Measurements from ENCODE around the gene OPCML. TPM values are rescaled to one million over a fixed set of nuclear protein-coding genes. Genes with fewer than 3 reads are reported as not detected.

The OPCML gene
- total RNA-seq, 5 donors from 2014 or later (not counting 1 experiment from before 2014, with no cell fraction given) = not detected

DNA sequence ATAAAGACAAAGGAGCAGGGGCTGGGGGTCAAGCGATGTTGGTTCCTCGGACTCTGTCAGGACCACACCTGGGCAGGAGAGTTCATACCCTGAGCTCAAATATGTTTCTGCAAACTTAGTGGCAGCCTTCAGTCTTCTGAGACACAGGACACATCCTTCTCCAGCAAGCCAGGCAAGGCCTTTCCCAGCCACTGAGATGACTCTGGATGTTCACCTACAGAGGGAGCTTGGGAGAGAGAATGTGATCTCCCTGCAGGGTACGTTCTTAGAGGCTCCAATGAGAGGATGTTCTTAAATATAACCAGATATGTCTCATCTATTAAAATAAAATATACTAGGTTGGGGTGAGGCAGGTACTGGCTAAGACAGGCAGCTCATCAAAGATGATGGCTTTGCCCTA is 461.5 kb downstream of the OPCML start:
- ATAC-seq (replicated peaks in 1 of 4) (no peak), DNase-seq (no peak)
- ChIA-PET POLR2A (no interaction called here), CTCF (no interaction called here)
- H3K9me3 ChIP-seq = no peaks in the 10 kb centered on the region
- no peak overlapping the region for H3K4me3 Mint-ChIP-seq
- no peak overlapping the region for H3K27ac ChIP-seq (ENCODE audit: low read length)
- no peak overlapping the region for H3K27ac Mint-ChIP-seq
- peaks cover 0 to 4% (median 0%) of the 10 kb centered on the region in 3 donors for H3K9me3 Mint-ChIP-seq
- no peak overlapping the region for H3K4me3 ChIP-seq (ENCODE audit: control insufficient read depth in 1 of 2, extremely low read depth in 1 of 2, low read length in 1 of 2)
- WGBS (ENCODE audit: insufficient coverage) = 77% methylated on average over 2 of the region's 3 CpGs
- H3K27me3 Mint-ChIP-seq = peaks cover 7 to 10% of the 10 kb centered on the region in 2 donors
- no peaks in the 10 kb centered on the region for H3K36me3 ChIP-seq (ENCODE audit: control insufficient read depth in 2 of 2, extremely low read depth in 1 of 2, insufficient read depth in 1 of 2, low read length in 1 of 2)
- peaks cover 2 to 10% of the 10 kb centered on the region in 2 experiments for H3K27me3 ChIP-seq (replicated peaks in 1 of 2; ENCODE audit: control insufficient read depth in 2 of 2, extremely low read depth in 1 of 2, insufficient read depth in 2 of 2, low read length in 1 of 2)
- H3K36me3 Mint-ChIP-seq = no peaks in the 10 kb centered on the region
- H3K4me1 Mint-ChIP-seq = no peaks in the 10 kb centered on the region
- no peaks in the 10 kb centered on the region for H3K4me1 ChIP-seq (ENCODE audit: control insufficient read depth in 1 of 2, extremely low read depth in 1 of 2, insufficient read depth in 2 of 2, low read length in 2 of 2)

DNA sequence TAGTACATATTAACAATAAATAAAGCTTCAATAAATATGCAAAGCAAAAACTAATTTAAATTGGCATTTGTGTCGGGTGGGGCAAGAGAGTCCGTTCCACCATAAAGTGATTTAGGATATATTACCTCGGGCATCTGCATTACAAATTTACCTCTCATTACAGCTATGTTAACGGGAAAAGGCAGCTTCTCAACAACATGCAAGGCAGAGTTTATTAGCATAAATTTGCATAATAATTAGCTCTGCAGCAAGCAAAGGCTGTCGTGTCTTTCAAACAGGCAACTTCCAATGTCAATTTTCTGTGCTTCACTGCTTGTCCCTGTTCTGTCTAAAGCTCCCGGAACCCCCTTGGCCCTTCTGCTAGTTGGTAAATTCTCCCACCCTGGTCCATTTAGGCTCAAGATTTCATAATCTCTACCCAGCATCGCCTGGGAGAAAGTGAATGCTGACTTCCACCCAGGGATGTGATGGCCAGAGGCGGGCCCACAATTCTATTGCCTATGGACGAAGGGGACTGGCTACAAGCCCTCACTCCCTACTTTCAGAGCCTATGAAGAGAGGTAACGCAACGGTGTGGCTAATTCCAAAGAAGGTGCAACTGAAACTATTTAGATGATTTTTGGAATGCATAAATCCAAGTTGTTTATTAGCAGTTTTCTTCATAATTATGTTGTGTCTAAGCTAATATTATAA is 462.1 kb downstream of the OPCML start:
- DNase-seq (no peak), ATAC-seq (replicated peaks in 1 of 4) (no peak)
- Mint-ChIP-seq H3K27ac (no peak overlapping the region), H3K9me3 (peaks cover 0 to 4% (median 0%) of the 10 kb centered on the region in 3 donors), H3K27me3 (peaks cover 11 to 13% of the 10 kb centered on the region in 2 donors), H3K36me3 (no peaks in the 10 kb centered on the region), H3K4me1 (no peaks in the 10 kb centered on the region), H3K4me3 (no peak overlapping the region)
- WGBS (ENCODE audit: insufficient coverage) = 42% methylated on average over 2 of the region's 11 CpGs
- H3K4me1 ChIP-seq (ENCODE audit: control insufficient read depth in 1 of 2, extremely low read depth in 1 of 2, insufficient read depth in 2 of 2, low read length in 2 of 2) = no peaks in the 10 kb centered on the region
- no peaks in the 10 kb centered on the region for H3K9me3 ChIP-seq
- ChIA-PET CTCF (no interaction called here), POLR2A (no interaction called here)
- no peak overlapping the region for H3K4me3 ChIP-seq (ENCODE audit: control insufficient read depth in 1 of 2, extremely low read depth in 1 of 2, low read length in 1 of 2)
- H3K36me3 ChIP-seq (ENCODE audit: control insufficient read depth in 2 of 2, extremely low read depth in 1 of 2, insufficient read depth in 1 of 2, low read length in 1 of 2) = no peaks in the 10 kb centered on the region
- peaks cover 2 to 16% of the 10 kb centered on the region in 2 experiments for H3K27me3 ChIP-seq (replicated peaks in 1 of 2; ENCODE audit: control insufficient read depth in 2 of 2, extremely low read depth in 1 of 2, insufficient read depth in 2 of 2, low read length in 1 of 2)
- no peak overlapping the region for H3K27ac ChIP-seq (ENCODE audit: low read length)

DNA sequence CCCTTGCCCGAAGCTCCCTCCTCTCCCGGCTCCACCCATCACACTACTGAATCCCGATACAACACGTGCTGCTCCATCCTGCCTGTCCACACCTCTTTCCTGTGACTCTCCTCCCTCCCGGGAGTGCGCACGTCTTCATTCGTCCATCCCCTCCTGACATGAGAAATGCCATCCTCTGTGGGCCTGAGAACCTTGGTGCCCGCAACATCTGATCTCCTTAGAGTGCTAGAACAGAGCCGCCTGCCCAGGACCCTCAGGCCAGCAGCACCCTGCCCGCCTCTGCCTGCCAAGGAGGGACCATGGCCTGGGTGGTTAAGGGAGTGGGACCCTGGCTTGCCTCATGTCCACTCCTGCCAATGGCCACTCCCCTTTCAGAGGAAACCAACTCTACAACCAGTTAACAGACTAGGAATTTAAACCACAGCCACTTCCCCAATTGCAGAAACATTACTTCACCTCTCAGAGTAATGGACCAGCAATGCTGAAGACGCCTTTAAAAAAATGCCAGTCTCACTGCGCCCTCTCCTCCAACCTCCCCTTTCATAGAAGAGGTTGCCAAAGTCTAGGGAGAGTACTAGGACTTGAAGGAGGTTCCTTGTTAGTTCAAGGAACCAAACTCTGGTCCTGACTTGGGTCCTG is 466.3 kb downstream of the OPCML start:
- Mint-ChIP-seq H3K4me3 (no peak overlapping the region), H3K4me1 (peaks cover 0 to 3% (median 2%) of the 10 kb centered on the region in 3 donors), H3K27me3 (peaks cover 34 to 41% of the 10 kb centered on the region in 2 donors), H3K9me3 (no peaks in the 10 kb centered on the region), H3K36me3 (no peaks in the 10 kb centered on the region), H3K27ac (no peak overlapping the region)
- WGBS (ENCODE audit: insufficient coverage) = 86% methylated on average over 8 of the region's 13 CpGs
- Histone ChIP-seq H3K4me1 (ENCODE audit: control insufficient read depth in 1 of 2, extremely low read depth in 1 of 2, insufficient read depth in 2 of 2, low read length in 2 of 2) (no peaks in the 10 kb centered on the region), H3K27me3 (replicated peaks in 1 of 2; ENCODE audit: control insufficient read depth in 2 of 2, extremely low read depth in 1 of 2, insufficient read depth in 2 of 2, low read length in 1 of 2) (peaks cover 5 to 40% of the 10 kb centered on the region in 2 experiments), H3K36me3 (ENCODE audit: control insufficient read depth in 2 of 2, extremely low read depth in 1 of 2, insufficient read depth in 1 of 2, low read length in 1 of 2) (no peaks in the 10 kb centered on the region), H3K9me3 (no peaks in the 10 kb centered on the region), H3K27ac (ENCODE audit: low read length) (no peak overlapping the region), H3K4me3 (ENCODE audit: control insufficient read depth in 1 of 2, extremely low read depth in 1 of 2, low read length in 1 of 2) (no peak overlapping the region)
- no peak for DNase-seq
- ATAC-seq (replicated peaks in 1 of 4) = no peak
- POLR2A ChIA-PET = no interaction called here
- CTCF ChIA-PET = no interaction called here

- WGBS (ENCODE audit: insufficient coverage) = 79% methylated on average over 15 of the region's 15 CpGs
- H3K36me3 Mint-ChIP-seq = no peaks in the 10 kb centered on the region
- peaks cover 0 to 3% (median 2%) of the 10 kb centered on the region in 3 donors for H3K4me1 Mint-ChIP-seq
- H3K4me3 ChIP-seq (ENCODE audit: control insufficient read depth in 1 of 2, extremely low read depth in 1 of 2, low read length in 1 of 2) = no peak overlapping the region
- no peaks in the 10 kb centered on the region for H3K4me1 ChIP-seq (ENCODE audit: control insufficient read depth in 1 of 2, extremely low read depth in 1 of 2, insufficient read depth in 2 of 2, low read length in 2 of 2)
- peaks cover 34 to 41% of the 10 kb centered on the region in 2 donors for H3K27me3 Mint-ChIP-seq
- H3K27me3 ChIP-seq (replicated peaks in 1 of 2; ENCODE audit: control insufficient read depth in 2 of 2, extremely low read depth in 1 of 2, insufficient read depth in 2 of 2, low read length in 1 of 2) = peaks cover 5 to 37% of the 10 kb centered on the region in 2 experiments
- DNase-seq (no peak), ATAC-seq (replicated peaks in 1 of 4) (peak in 1 of 4 experiments; percentile 30)
- no peaks in the 10 kb centered on the region for H3K9me3 ChIP-seq
- POLR2A ChIA-PET = no interaction called here
- CTCF ChIA-PET = no interaction called here
- H3K4me3 Mint-ChIP-seq = no peak overlapping the region
- H3K9me3 Mint-ChIP-seq = no peaks in the 10 kb centered on the region
- no peak overlapping the region for H3K27ac ChIP-seq (ENCODE audit: low read length)
- H3K36me3 ChIP-seq (ENCODE audit: control insufficient read depth in 2 of 2, extremely low read depth in 1 of 2, insufficient read depth in 1 of 2, low read length in 1 of 2) = no peaks in the 10 kb centered on the region
- H3K27ac Mint-ChIP-seq = no peak overlapping the region
Measured at GRCh38 chr11:133064961-133065360, 467.3 kb downstream of the OPCML start.

DNA sequence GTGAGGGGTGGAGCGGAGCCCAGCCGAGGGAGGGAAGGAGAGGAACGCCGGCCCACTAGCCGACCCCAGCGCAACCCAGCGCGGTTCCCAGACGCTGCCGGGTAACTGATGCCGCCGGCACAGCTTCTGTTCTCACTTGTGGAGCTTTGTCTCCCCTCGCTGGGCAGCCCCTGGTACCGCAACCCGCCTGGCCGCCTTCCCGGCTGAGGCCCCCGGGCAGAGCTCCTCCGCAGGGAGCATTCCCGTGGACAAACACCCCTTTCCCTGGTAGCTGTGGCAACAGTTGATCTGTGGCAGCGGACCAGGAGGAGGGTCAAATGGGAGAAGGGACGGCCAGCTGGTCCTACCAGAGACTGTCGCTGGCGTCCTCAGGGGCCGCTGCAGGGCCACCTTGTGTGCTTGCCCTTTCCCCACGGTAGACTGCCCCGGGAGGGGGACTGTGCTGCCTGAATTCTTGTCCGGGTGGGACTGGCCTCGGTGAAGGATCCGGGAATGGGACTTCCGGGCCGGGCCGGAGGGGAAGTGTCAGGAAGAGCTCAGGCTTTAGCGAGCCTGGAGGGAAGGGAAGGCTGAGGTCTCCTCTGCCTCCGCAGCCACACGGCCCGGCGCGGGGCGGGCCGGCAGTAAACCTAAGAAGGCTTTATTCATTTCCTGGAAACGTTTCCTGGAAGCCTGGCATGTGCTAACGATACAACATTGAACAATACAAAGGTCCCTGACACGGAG is 468.0 kb downstream of the OPCML start:
- DNase-seq (no peak), ATAC-seq (replicated peaks in 1 of 4) (peak in 1 of 4 experiments; percentile 17)
- CTCF ChIA-PET = interaction anchor here in 1 of 2 donors (0.7 kb wide), 1 partner anchor 295 kb away, joined by 3 read pairs; no protein-coding TSS in a partner anchor
- no peak overlapping the region for H3K4me3 ChIP-seq (ENCODE audit: control insufficient read depth in 1 of 2, extremely low read depth in 1 of 2, low read length in 1 of 2)
- H3K27me3 ChIP-seq (replicated peaks in 1 of 2; ENCODE audit: control insufficient read depth in 2 of 2, extremely low read depth in 1 of 2, insufficient read depth in 2 of 2, low read length in 1 of 2) = peaks cover 5 to 37% of the 10 kb centered on the region in 2 experiments
- H3K27ac ChIP-seq (ENCODE audit: low read length) = no peak overlapping the region
- no peaks in the 10 kb centered on the region for H3K9me3 Mint-ChIP-seq
- POLR2A ChIA-PET = interaction anchor here in 1 of 2 donors (0.7 kb wide), 1 partner anchor 191 kb away, joined by 3 read pairs; no protein-coding TSS in a partner anchor
- H3K9me3 ChIP-seq = no peaks in the 10 kb centered on the region
- peaks cover 34 to 41% of the 10 kb centered on the region in 2 donors for H3K27me3 Mint-ChIP-seq
- no peaks in the 10 kb centered on the region for H3K36me3 ChIP-seq (ENCODE audit: control insufficient read depth in 2 of 2, extremely low read depth in 1 of 2, insufficient read depth in 1 of 2, low read length in 1 of 2)
- no peak overlapping the region for H3K4me3 Mint-ChIP-seq
- no peaks in the 10 kb centered on the region for H3K36me3 Mint-ChIP-seq
- no peak overlapping the region for H3K27ac Mint-ChIP-seq
- H3K4me1 Mint-ChIP-seq = peaks cover 0 to 3% (median 2%) of the 10 kb centered on the region in 3 donors
- H3K4me1 ChIP-seq (ENCODE audit: control insufficient read depth in 1 of 2, extremely low read depth in 1 of 2, insufficient read depth in 2 of 2, low read length in 2 of 2) = no peaks in the 10 kb centered on the region
- WGBS (ENCODE audit: insufficient coverage) = 3% methylated on average over 31 of the region's 44 CpGs

DNA sequence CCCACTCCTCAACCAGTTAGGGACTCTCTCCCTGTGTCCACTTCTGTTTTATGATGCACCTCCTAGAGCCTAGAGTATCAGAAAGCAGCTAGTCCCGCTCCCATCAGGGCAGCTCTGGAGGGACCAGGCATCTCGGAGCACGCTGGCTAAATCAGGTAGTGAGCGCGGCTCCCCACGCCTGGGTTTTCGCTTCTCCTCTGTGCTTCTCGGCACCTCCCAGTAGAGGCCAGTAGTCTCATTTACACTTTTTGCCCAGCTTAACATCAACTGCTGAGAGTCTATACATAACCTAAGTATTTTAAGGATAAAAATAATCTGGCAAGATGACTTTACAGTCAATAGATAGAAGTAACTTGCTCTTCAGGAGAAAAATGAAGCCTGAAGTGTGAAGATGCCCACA is 473.8 kb downstream of the OPCML start:
- DNase-seq (no peak), ATAC-seq (replicated peaks in 1 of 4) (no peak)
- no peaks in the 10 kb centered on the region for H3K4me1 Mint-ChIP-seq
- POLR2A ChIA-PET = no interaction called here
- Histone ChIP-seq H3K27ac (ENCODE audit: low read length) (no peak overlapping the region), H3K36me3 (ENCODE audit: control insufficient read depth in 2 of 2, extremely low read depth in 1 of 2, insufficient read depth in 1 of 2, low read length in 1 of 2) (no peaks in the 10 kb centered on the region), H3K4me1 (ENCODE audit: control insufficient read depth in 1 of 2, extremely low read depth in 1 of 2, insufficient read depth in 2 of 2, low read length in 2 of 2) (no peaks in the 10 kb centered on the region), H3K4me3 (ENCODE audit: control insufficient read depth in 1 of 2, extremely low read depth in 1 of 2, low read length in 1 of 2) (no peak overlapping the region), H3K27me3 (replicated peaks in 1 of 2; ENCODE audit: control insufficient read depth in 2 of 2, extremely low read depth in 1 of 2, insufficient read depth in 2 of 2, low read length in 1 of 2) (peaks cover 3 to 17% of the 10 kb centered on the region in 2 experiments), H3K9me3 (no peaks in the 10 kb centered on the region)
- peaks cover 0 to 10% (median 7%) of the 10 kb centered on the region in 3 donors for H3K9me3 Mint-ChIP-seq
- peaks cover 11 to 14% of the 10 kb centered on the region in 2 donors for H3K27me3 Mint-ChIP-seq
- H3K27ac Mint-ChIP-seq = no peak overlapping the region
- CTCF ChIA-PET = no interaction called here
- no peak overlapping the region for H3K4me3 Mint-ChIP-seq
- no peaks in the 10 kb centered on the region for H3K36me3 Mint-ChIP-seq
- 33% methylated on average over 2 of the region's 8 CpGs for WGBS (ENCODE audit: insufficient coverage)
